HFF-Myc (cell line): ENCODE results near the gene MGAM2.

Experiments used
- DNase-seq: peaks from one replicate; pipeline ENCODE4 v3.0.0-alpha.2; 2011; ENCODE audit warnings: low read depth; ENCODE audit errors: extremely low read depth
- H3K4me3 ChIP-seq: replicated peaks from 2 replicates; pipeline ENCODE4 v1.5.1; 2011; ENCODE audit warnings: low read depth, mild to moderate bottlenecking, control low read depth, low read length
- TF ChIP-seq, protein P1 (sequence below): IDR thresholded peaks from 2 replicates; pipeline ENCODE4 v1.5.1; 2012; ENCODE audit warnings: mild to moderate bottlenecking, low read depth, low read length, control low read depth; ENCODE audit errors: missing control alignments

The MGAM2 gene

DNA sequence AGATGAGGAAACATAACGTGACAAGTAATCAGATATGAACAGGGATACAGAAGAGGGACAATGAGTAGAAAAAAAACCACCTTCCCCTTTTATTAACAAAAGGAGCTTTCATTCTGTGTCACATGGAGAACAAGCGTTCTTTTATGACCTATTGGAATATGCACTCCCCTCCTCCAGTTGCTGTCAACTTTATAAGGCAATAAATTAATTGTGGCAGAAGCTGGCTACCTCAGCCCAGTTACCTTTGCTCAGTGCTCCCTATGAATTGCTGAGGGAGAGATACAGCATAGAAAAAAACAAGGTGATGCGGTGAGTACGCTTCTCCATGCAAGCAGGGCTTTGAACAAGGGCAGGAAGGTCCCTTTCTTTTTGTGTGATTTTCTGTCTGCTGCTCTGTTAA, at the start of gene MGAM2:
Gene MGAM2, plus strand, starts transcription at position 220 of the 400 bp plus-strand sequence. CDS start 5,156 bp downstream, outside the sequence.
- TF ChIP-seq, protein P1, sequence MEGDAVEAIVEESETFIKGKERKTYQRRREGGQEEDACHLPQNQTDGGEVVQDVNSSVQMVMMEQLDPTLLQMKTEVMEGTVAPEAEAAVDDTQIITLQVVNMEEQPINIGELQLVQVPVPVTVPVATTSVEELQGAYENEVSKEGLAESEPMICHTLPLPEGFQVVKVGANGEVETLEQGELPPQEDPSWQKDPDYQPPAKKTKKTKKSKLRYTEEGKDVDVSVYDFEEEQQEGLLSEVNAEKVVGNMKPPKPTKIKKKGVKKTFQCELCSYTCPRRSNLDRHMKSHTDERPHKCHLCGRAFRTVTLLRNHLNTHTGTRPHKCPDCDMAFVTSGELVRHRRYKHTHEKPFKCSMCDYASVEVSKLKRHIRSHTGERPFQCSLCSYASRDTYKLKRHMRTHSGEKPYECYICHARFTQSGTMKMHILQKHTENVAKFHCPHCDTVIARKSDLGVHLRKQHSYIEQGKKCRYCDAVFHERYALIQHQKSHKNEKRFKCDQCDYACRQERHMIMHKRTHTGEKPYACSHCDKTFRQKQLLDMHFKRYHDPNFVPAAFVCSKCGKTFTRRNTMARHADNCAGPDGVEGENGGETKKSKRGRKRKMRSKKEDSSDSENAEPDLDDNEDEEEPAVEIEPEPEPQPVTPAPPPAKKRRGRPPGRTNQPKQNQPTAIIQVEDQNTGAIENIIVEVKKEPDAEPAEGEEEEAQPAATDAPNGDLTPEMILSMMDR: no peak
- H3K4me3 ChIP-seq: no peak within 1 kb of the TSS
- DNase-seq: no peak

DNA sequence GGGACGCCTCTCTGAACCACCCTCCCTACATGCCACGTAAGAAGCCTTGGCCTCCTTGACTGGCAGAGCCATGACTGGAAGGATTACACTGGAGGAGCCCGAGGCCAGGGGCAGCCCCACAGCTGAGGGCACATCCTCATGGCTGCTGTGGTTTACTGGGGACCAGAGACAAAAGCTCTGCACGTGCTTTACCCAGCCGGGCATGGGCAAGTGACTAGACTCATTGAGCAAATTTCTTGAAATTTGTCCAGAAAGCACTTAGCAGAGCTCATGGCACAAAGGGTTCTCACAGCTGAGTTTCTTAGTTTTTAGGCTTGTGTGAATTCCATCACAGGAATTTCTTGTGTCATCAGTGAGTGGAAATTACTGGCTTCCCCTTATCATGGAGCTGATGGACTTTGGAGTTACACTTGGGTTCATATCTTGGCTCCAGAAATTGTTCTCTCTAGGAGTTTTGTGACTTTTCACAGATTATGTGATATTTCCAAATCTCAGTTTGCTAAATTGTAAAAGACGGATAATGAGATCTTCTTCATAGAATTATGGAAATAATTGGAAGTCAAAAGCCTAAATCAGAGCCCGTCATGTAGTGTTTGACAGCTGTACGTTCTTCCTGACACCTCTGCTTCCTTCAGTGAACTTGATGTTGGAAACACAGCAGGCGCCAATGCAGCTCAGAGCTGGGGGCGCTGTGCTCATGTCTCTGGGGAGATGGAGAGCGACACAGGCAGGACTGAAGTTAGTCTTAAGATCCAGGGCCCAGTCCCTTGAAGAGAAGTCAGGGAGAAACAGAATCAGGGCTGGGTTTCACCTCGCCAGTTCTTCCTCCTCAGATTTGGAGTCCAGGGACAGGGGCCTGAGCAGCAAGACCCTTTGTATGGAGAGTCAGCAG, 47.7 kb upstream of the MGAM2 start:
- TF ChIP-seq, protein P1: no peak
- no peak overlapping the region for H3K4me3 ChIP-seq
- DNase-seq: no peak

DNA sequence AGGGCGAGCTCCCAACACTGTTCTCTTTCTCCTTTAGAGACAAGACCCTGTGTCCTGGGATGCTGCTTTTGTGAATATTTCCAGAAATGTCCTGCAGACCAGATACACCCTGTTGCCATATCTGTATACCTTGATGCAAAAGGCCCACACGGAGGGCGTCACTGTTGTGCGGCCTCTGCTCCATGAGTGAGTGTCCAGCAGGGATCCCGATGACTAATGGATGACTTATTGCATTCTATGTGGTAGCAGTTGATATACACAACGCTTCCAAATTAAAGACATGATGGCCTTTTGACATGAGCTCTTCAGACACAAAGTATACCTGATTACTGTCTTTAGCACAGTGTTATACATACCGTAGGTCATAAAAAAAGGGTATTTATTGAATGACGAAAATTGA, 45.0 kb upstream of the MGAM2 start:
- no peak for DNase-seq
- H3K4me3 ChIP-seq: no peak overlapping the region
- TF ChIP-seq, protein P1: no peak

DNA sequence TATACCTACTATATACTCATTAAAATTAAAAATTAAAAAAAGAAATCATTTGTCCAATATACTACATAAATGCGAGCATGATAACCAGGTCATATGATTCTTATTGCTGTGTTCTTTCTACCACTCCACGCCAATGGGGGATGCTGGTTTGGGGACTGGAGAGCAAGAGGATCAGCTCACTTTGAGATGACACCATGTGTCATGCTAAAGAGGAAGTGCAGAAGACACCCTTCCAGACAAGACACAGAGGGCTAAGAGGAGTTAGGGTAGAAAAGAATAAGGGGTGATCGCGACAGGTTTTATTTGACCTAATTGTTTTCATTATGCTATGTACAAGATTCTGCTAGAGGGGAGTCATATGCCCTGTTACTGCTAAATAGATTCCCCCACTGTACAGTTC, 33.8 kb upstream of the MGAM2 start:
- DNase-seq: no peak
- TF ChIP-seq, protein P1: no peak
- H3K4me3 ChIP-seq: no peak overlapping the region

DNA sequence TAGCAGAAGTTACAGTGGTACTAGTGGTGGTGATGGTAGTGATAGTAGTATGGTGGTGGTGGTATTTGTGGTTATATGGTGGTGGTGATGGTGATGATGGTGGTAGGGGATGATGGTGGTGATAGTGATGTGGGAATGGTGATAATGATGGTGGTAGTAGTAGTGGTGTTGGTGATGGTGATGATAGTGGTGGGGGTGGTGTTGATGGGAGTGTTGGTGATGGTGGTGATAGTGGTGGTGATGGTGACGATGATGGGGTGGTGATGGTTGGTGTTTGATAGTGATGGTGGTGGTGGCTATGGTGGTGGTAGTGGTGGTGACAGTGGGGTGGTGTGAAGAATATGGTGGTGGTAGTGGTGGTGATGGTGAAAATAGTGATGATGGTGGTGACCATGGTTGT, 27.9 kb upstream of the MGAM2 start:
- H3K4me3 ChIP-seq: no peak overlapping the region
- no peak for DNase-seq
- TF ChIP-seq, protein P1: no peak

DNA sequence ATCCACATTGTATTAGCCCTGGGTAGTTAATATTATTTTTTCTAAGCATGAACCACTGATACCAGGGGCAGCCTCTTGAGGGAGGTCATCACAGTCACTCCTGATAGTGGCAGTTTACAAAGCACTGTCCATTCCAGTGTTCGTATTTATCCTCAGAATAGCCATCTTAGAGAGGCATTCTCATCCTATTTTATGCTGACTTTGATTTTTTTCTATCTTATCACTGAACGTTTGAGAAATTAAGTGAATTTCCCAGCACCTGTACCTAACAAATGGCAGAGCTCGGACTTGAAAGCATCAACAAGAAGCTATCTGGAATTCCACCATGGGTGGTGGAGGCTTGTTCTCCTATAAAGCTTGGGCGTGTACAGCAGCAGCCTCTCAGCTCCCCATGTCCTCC, 26.1 kb upstream of the MGAM2 start:
- H3K4me3 ChIP-seq: no peak overlapping the region
- TF ChIP-seq, protein P1: no peak
- DNase-seq: no peak
